GM20000 (cell line): Measurements from ENCODE around the gene RPL18.

Experiments
- DNase-seq: peaks from one replicate; pipeline ENCODE4 v3.0.0; 2012; ENCODE audit warnings: low spot score
- TF ChIP-seq, protein P1 (sequence below): IDR thresholded peaks from 2 replicates; pipeline ENCODE4 v1.5.1; 2012; ENCODE audit warnings: mild to moderate bottlenecking, control low read depth; ENCODE audit errors: extremely low read depth, missing control alignments

RPL18 gene

DNA sequence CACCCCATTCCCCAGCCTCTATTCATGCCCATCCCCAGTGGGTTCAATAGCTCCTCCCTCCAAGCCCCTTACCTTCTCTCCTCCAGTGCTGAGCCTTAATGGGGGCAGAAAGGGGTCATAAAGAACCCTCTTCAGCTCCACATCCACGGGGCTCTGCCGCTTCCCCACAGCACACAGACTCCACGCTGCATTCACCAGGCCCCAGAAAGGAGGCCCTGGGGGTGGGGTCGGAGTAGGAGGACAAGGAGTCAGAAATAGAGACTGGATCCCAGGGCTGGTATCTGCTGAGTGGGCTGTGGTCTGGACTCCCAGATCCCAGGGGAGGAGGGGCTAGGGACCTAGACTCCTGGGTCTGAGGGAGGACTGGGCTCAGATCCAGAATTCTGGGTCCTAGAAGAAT, 25.4 kb upstream of the RPL18 start:
- no peak for DNase-seq
- TF ChIP-seq, protein P1, sequence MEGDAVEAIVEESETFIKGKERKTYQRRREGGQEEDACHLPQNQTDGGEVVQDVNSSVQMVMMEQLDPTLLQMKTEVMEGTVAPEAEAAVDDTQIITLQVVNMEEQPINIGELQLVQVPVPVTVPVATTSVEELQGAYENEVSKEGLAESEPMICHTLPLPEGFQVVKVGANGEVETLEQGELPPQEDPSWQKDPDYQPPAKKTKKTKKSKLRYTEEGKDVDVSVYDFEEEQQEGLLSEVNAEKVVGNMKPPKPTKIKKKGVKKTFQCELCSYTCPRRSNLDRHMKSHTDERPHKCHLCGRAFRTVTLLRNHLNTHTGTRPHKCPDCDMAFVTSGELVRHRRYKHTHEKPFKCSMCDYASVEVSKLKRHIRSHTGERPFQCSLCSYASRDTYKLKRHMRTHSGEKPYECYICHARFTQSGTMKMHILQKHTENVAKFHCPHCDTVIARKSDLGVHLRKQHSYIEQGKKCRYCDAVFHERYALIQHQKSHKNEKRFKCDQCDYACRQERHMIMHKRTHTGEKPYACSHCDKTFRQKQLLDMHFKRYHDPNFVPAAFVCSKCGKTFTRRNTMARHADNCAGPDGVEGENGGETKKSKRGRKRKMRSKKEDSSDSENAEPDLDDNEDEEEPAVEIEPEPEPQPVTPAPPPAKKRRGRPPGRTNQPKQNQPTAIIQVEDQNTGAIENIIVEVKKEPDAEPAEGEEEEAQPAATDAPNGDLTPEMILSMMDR: no peak

DNA sequence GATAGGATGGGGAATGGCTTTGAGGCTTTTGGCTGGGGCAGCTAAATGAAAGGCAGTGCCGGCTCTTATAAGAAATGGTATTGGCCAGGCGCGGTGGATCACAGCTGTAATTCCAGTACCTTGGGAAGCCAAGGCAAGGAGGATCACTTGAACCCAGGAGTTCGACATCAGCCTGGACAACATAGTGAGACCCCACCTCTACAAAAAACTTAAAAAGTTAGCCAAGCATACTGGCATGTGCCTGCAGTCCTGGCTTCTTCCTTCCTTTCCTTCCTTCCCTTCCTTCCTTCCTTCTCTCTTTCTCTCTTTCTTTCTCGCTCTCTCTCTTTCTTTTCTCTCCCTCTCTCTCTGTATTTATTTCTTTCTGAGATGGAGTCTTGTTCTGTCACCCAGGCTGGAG, 23.9 kb upstream of the RPL18 start:
- TF ChIP-seq, protein P1: no peak
- DNase-seq: no peak

DNA sequence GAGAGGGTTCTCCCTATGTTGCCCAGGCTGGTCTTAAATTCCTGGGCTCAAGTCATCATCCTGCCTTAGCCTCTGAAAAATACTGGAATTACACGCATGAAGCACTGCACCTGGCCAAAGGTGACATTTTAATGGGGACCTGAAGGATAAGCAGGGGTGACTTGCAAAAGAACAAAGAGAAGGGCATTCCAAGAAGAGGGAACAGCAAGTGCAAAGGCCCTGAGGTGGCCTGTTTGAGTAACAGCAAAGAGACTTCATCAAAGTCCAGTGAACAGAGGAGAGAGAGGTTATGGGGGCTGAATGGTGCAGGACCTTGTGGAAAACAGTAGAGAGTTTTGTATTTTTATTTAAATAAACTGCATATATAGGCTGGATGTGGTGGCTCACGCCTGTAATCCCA, 22.9 kb upstream of the RPL18 start:
- DNase-seq: no peak
- TF ChIP-seq, protein P1: no peak

DNA sequence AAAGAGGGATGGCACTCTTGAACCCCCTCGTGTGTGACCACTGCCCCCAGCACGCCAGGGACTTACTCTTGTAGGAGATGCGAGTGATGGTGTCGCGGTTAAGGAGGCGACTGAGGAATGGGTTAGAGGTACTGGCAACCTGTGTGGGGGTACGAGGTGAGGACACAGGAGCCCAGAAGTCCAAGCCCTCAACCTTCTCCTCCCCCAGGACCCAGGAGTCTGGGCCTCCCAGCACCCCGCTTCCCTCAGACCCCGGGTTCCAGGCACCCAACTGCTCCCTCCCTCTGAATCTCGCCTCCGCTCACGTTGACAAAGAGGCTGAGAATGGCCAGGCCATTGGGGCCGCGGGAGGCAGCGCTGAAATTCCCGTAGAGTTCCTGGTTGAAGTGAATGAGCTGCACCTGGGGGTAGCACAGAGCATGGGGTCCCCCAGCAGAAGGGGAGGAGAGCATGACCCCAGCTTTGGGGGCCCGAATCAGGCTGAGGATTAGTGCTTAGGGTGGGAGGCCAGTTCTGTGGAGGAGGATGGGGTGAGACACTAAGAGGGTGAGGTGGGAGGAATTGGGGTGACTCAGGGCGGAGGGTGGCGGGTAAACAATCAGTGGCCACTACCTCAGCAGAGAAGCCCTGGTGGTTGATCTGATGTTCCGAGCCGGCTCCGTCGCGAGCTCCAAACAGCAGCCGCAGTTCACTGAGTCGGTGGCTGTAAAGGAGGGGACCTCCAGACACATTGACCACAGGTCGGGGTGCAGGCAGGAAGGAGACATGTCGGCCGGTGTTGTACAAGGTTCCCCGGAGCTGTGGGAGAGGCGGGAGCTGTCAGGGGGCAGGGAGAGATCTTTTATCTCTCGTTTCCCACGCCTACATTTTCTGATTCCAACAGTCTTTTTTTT, 20.8 kb upstream of the RPL18 start:
- no peak for DNase-seq
- TF ChIP-seq, protein P1: no peak

DNA sequence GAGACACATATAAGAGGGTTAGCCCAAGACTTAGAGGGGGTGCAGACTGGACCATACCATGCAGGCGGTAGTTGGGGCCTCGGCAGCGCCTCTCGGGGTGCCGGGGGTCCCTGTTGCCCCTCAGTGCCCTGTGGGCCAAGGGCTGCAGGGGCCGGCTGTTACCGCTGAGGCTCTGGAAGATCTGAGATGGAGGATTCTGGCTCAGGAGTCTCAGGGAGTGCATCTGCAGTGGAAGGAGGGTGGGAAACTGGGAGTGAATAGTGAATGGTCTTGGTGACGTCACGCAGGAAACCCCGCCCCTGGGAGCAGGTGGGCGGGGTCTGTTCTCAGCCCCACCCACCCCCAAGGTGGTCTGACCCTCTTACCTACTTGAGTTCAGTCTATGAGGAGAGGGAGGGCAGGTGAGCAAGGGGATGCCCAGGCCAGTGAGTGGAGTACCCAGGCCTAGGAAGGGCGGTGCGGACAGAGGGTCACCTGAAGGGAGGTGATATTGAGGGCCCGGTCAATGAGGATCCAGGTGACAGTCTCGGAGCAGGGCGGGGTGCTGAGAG, 19.9 kb upstream of the RPL18 start:
- no peak for DNase-seq
- TF ChIP-seq, protein P1: no peak

DNA sequence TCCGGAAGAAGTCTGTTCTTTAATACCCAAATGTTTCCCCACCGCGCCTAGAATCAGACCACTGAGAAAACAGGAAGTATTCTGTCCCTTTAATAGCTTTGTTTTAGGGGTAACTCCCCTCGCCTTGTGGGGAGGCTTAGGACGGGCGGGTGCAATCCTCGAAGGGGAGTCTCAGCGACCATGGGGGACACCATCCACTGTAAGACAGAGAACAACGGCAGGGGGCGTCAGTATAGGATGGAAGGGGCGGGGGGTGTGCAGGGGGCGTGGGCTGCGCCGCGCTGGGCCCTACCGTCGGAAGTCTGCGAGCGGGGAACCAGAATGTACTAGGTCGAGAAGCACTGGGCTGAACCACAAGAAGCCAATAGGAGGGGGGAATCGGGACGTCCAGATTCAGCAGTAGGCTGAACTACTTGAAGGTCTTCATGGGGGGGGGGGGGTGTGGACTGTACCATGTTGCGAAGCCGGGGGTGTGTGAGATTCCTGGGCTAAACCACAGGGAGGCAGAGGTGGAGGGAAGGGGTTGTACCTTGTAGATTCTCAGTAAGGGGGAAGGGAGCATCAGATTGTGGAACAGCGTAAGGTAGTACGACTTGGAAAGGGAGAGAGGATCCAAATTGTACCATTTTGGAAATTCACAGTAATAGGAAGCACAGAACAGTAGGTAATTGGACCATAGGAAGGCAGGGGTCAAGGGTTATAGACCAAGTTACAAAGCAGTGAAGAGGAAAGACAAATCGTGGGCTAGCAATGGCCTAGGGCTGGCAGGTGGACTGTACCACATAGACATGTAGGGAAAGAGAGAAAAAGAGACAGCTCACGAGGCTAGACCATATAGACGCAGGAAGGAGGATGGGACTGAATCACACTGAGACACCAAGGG, 19.2 kb upstream of the RPL18 start:
- TF ChIP-seq, protein P1: no peak
- DNase-seq: peak; percentile 86

DNA sequence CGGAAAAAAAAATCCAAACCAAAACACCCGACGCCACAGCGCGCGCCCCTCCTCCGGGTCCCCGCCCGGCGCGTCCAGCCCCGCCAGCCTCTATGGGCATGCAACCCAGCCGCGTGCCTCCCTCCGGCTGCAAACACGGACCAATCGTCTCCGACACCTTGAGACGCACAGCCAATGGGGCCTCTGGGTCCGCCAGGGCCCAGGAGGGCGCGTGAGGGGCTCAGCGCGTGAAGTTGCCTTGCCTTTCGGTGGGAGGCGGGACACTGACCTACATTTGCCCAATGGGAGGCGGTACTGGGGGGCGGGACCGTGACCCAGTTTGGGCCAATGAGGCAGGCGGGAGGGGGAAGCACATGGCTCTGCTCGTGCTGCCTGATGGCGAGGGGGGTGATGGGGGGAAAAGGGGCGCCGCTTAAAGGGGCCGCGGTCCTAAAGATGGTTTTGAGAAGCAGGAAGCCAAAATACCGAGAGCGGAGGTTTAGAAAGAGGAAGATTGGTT, 18.5 kb upstream of the RPL18 start:
- TF ChIP-seq, protein P1: no peak

More for the DNA sequence above, 18.5 kb upstream of the RPL18 start:
- DNase-seq: peak; percentile 95
